SK-N-MC (cell line): ENCODE results near the gene RGL1.

Experiments used
- EZH2 ChIP-seq: fragments of 200-600 bp; sonication (generic); IDR thresholded peaks from one replicate; pipeline ENCODE4 v1.6.1; 2017; ENCODE audit warnings: antibody characterized with exemption
- POLR2AphosphoS5 ChIP-seq: IDR thresholded peaks from 2 replicates; pipeline ENCODE4 v1.6.1; 2012; ENCODE audit warnings: mild to moderate bottlenecking, low read depth, low read length, borderline replicate concordance

DNA sequence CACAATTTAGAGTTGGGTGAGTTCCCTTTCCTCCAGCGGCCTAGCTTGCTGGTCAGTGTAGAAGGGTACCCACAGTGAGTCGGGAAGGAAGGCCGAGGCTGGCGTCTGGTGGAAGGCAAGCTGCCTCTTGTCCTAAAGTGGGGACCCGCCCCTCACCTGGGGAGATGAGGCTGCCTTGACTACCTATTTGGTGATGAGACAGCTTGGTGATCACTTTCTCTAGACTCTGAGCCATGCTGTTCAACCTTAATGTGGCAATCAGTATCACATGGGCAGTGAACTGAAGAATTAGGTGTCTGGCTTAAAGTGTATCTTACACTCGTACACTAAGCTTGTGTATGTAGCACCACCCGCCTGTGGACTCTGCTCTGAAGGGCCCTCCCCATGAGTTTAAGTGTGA lies 131.9 kb downstream of the RGL1 start:
- TF ChIP-seq EZH2 (no peak), POLR2AphosphoS5 (no peak)
